OCI-LY3 (cell line): ENCODE measurements around the gene KCNN3.

ENCODE experiments used
- CTCF ChIP-seq: fragments of 200-600, 300-600 bp; sonication (generic); IDR thresholded peaks from 2 replicates; pipeline ENCODE4 v1.5.1; 2014; ENCODE audit warnings: antibody characterized with exemption, low read length, low read depth
- EZH2phosphoT487 ChIP-seq: fragments of 200-600 bp; shearing (Covaris generic); IDR thresholded peaks from 2 replicates; pipeline ENCODE4 v1.6.1; 2018; ENCODE audit warnings: antibody characterized with exemption, mixed run types, low read depth

GRCh38 chr1:154778944-154779343, 91.1 kb downstream of the KCNN3 start:
- TF ChIP-seq CTCF = no peak
- no peak for TF ChIP-seq EZH2phosphoT487
